K562 (cell line): ENCODE measurements around the gene MAST4. TPM values are rescaled to one million over a fixed set of nuclear protein-coding genes. Genes with fewer than 3 reads are reported as not detected.

ENCODE experiments used
- ATAC-seq: fragments of 200-7000 bp; cut with Tn5 transposase; 3 replicates; pipeline ENCODE4 v1.9.1; 2020; ENCODE audit warnings: moderate library complexity
- BruUV-seq: library from RNA; stranded (reverse); fragments of 400-500 nt; replicated peaks from 2 replicates; lab custom pipeline; 2021; lab: Mats Ljungman, UMichigan
- CTCF ChIA-PET: fragments of 300-600 bp; formaldehyde crosslinking; extraction: SDS; loops from one replicate; lab custom pipeline; 2021; ENCODE audit warnings: low intra/inter-chr PET ratio; lab: Yijun Ruan, JAX
- POLR2A ChIA-PET: fragments of 300-600, 350-650 bp; sonication (Branson Sonifier 250); formaldehyde crosslinking; extraction: SDS; loops from one replicate; lab custom pipeline; 2021; ENCODE audit warnings: antibody characterized with exemption, inconsistent platforms; lab: Yijun Ruan, JAX
- DNase-seq, 4 experiments: peaks; one replicate each; pipeline versions ENCODE4 v3.0.0 to v3.0.0-alpha.2; 2011 to 2018; ENCODE audit warnings: low spot score in 3 of 4, mixed read lengths in 3 of 4; ENCODE audit errors: extremely low read depth in 1 of 4
- FAIRE-seq: peaks from 2 replicates; lab custom pipeline; 2011; peaks lifted over from hg19 to GRCh38; lab: Jason Lieb, UNC
- H2AFZ ChIP-seq: 2 replicates; pipeline ENCODE4 v1.6.0; 2011; ENCODE audit warnings: low read depth, low read length, control low read depth, inconsistent platforms
- H3K27ac ChIP-seq: fragments of 200-600 bp; 3 replicates; pipeline ENCODE4 v1.8.0; 2011; ENCODE audit warnings: low read depth, mild to moderate bottlenecking, control low read depth, inconsistent platforms, low read length, moderate library complexity, mixed read lengths; ENCODE audit errors: extremely low read depth
- H3K27me3 ChIP-seq, 2 experiments: fragments of 300-600 bp in 1 of 2; 2 replicates in 1 of 2; 3 replicates in 1 of 2; pipeline versions ENCODE4 v1.6.0 to v1.8.0; 2011; ENCODE audit warnings: inconsistent platforms in 2 of 2, low read length in 2 of 2, mild to moderate bottlenecking in 1 of 2, mixed read lengths in 1 of 2, moderate library complexity in 1 of 2; ENCODE audit not compliant: control insufficient read depth in 2 of 2, insufficient read depth in 2 of 2
- H3K36me3 ChIP-seq: fragments of 300-600 bp; 3 replicates; pipeline ENCODE4 v1.8.0; 2011; ENCODE audit warnings: mild to moderate bottlenecking, low read length, inconsistent platforms; ENCODE audit not compliant: control insufficient read depth, insufficient read depth
- H3K4me1 ChIP-seq, 2 experiments: fragments of 200-600 bp in 1 of 2; replicated peaks in 1 of 2; 2 replicates in 1 of 2; 3 replicates in 1 of 2; pipeline versions ENCODE4 v1.5.1 to v1.8.0; 2011; ENCODE audit warnings: inconsistent platforms in 2 of 2, low read length in 2 of 2, mild to moderate bottlenecking in 1 of 2, mixed read lengths in 1 of 2, moderate library complexity in 1 of 2; ENCODE audit not compliant: control insufficient read depth in 2 of 2, insufficient read depth in 2 of 2
- H3K4me2 ChIP-seq: 2 replicates; pipeline ENCODE4 v1.6.1; 2011; ENCODE audit warnings: low read length, control low read depth, inconsistent platforms, mixed read lengths; ENCODE audit not compliant: insufficient read depth
- H3K4me3 ChIP-seq: fragments of 200-600 bp; sonication (generic), shearing (Covaris generic); 2 replicates; pipeline ENCODE4 v1.5.1; 2016; ENCODE audit warnings: control low read depth, inconsistent platforms
- H3K79me2 ChIP-seq: fragments of 200-600 bp; 3 replicates; pipeline ENCODE4 v1.8.0; 2011; ENCODE audit warnings: low read length, inconsistent platforms; ENCODE audit not compliant: control insufficient read depth, insufficient read depth
- H3K9ac ChIP-seq, 2 experiments: 2 replicates each; pipeline versions ENCODE4 v1.6.0 to v1.6.1; 2011; ENCODE audit warnings: low read depth in 2 of 2, low read length in 2 of 2, control low read depth in 1 of 2, inconsistent platforms in 1 of 2, mild to moderate bottlenecking in 1 of 2, mixed read lengths in 1 of 2; ENCODE audit not compliant: insufficient read depth in 1 of 2
- H3K9me1 ChIP-seq: one replicate; pipeline ENCODE4 v1.6.0; 2011; ENCODE audit warnings: inconsistent platforms, mild to moderate bottlenecking, low read length, moderate library complexity; ENCODE audit not compliant: control insufficient read depth, insufficient read depth
- H3K9me3 ChIP-seq: replicated peaks from 2 replicates; pipeline ENCODE4 v1.5.1; 2011; ENCODE audit warnings: low read depth, low read length, inconsistent platforms; ENCODE audit not compliant: control insufficient read depth, insufficient read depth
- H4K20me1 ChIP-seq: replicated peaks from 2 replicates; pipeline ENCODE4 v1.6.1; 2011; ENCODE audit warnings: low read length, inconsistent platforms, mixed read lengths; ENCODE audit not compliant: control insufficient read depth, insufficient read depth
- CREB3 ChIP-seq: fragments of 450-650 bp; conservative IDR thresholded peaks from 2 replicates; pipeline ENCODE4 v1.6.1; 2016; ENCODE audit warnings: missing genetic modification characterization, low read depth, mild to moderate bottlenecking, missing compliant biosample characterization, moderate library complexity
- CTBP1 ChIP-seq: fragments of 450-650 bp; IDR thresholded peaks from 2 replicates; pipeline ENCODE4 v1.6.1; 2016; ENCODE audit warnings: borderline replicate concordance
- ETS1 ChIP-seq: conservative IDR thresholded peaks from 2 replicates; pipeline ENCODE4 v1.6.1; 2011; ENCODE audit warnings: low read depth, mild to moderate bottlenecking, low read length; ENCODE audit not compliant: control insufficient read depth
- HDAC3 ChIP-seq: fragments of 450-650 bp; IDR thresholded peaks from 2 replicates; pipeline ENCODE4 v1.6.1; 2018; ENCODE audit warnings: borderline replicate concordance, mild to moderate bottlenecking, moderate library complexity; ENCODE audit not compliant: partially characterized antibody
- HEY1 ChIP-seq: fragments of 250-450 bp; sonication (Bioruptor Pico); IDR thresholded peaks from 2 replicates; pipeline ENCODE4 v1.5.0; 2020; ENCODE audit warnings: mild to moderate bottlenecking, moderate library complexity, borderline replicate concordance
- KDM2B ChIP-seq: fragments of 250-450 bp; sonication (Bioruptor Pico); IDR thresholded peaks from 2 replicates; pipeline ENCODE4 v1.8.0; 2021; ENCODE audit warnings: mild to moderate bottlenecking, moderate library complexity
- MCM7 ChIP-seq, 2 experiments: fragments of 450-650 bp; IDR thresholded peaks; 2 replicates each; pipeline ENCODE4 v1.6.1; 2016 to 2018
- POLR2B ChIP-seq: fragments of 450-650 bp; IDR thresholded peaks from 2 replicates; pipeline ENCODE4 v1.6.1; 2018; ENCODE audit warnings: low read depth; ENCODE audit not compliant: partially characterized antibody
- RBM17 ChIP-seq: fragments of 200-400 bp; formaldehyde crosslinking; IDR thresholded peaks from 2 replicates; pipeline ENCODE4 v1.6.1; 2017; ENCODE audit warnings: low read depth, mild to moderate bottlenecking, low read length, borderline replicate concordance
- RBM22 ChIP-seq: fragments of 200-400 bp; formaldehyde crosslinking; IDR thresholded peaks from 2 replicates; pipeline ENCODE4 v1.6.1; 2018; ENCODE audit warnings: low read length, low read depth; ENCODE audit not compliant: poor library complexity, severe bottlenecking
- RCOR1 ChIP-seq, 2 experiments: IDR thresholded peaks; 2 replicates each; pipeline ENCODE4 v1.6.1; 2012; ENCODE audit warnings: low read depth in 2 of 2, low read length in 2 of 2, borderline replicate concordance in 1 of 2, improper control_type of control experiment in 1 of 2
- SLC30A9 ChIP-seq: fragments of 250-450 bp; sonication (Bioruptor Pico); IDR thresholded peaks from 2 replicates; pipeline ENCODE4 v1.8.0; 2022; ENCODE audit warnings: mild to moderate bottlenecking, moderate library complexity
- SRSF7 ChIP-seq: fragments of 200-400 bp; formaldehyde crosslinking; optimal IDR thresholded peaks from 2 replicates; pipeline ENCODE3; 2017; ENCODE audit warnings: mild to moderate bottlenecking, low read depth, low read length
- TARDBP ChIP-seq: fragments of 450-650 bp; IDR thresholded peaks from 2 replicates; pipeline ENCODE4 v1.6.1; 2016
- TCF7L2 ChIP-seq: fragments of 150-350 bp; IDR thresholded peaks from 2 replicates; pipeline ENCODE4 v1.6.1; 2016; ENCODE audit warnings: low read depth, mild to moderate bottlenecking, low read length, moderate library complexity
- ZFP1 ChIP-seq: fragments of 450-650 bp; formaldehyde crosslinking; IDR thresholded peaks from 2 replicates; pipeline ENCODE4 v1.4.0; 2020; ENCODE audit warnings: mild to moderate bottlenecking, mixed read lengths
- ZNF316 ChIP-seq: fragments of 450-650 bp; IDR thresholded peaks from 2 replicates; pipeline ENCODE4 v1.6.1; 2016
- ZNF41 ChIP-seq: fragments of 250-450 bp; sonication (Bioruptor Pico); conservative IDR thresholded peaks from 2 replicates; pipeline ENCODE4 v1.4.0; 2020; ENCODE audit warnings: mild to moderate bottlenecking
- WGBS: fragments of 100-300 bp; shearing (Covaris generic); methylation state at CpG from one replicate; pipeline ENCODE4 v1.1.6; 2016; ENCODE audit warnings: low coverage, mixed read lengths; ENCODE audit not compliant: insufficient coverage; ENCODE audit errors: missing lambda C conversion rate; 5-methylcytosine and 5-hydroxymethylcytosine counted together
- in situ Hi-C: fragments of 300-500 bp; cut with MboI; formaldehyde crosslinking; loops from 4 replicates; pipeline ENCODE4 v1.15.0; 2018; ENCODE audit warnings: inconsistent platforms, mixed read lengths
- intact Hi-C: fragments of 100-400 bp; cut with micrococcal nuclease; formaldehyde crosslinking; loops from 2 replicates; pipeline ENCODE4 v1.14.2; 2022
- polyA plus RNA-seq, 8 experiments: library from polyadenylated mRNA; depleted of rRNA in 4 of 8; stranded (reverse) in 5 of 8; unstranded in 3 of 8; fragments of >200 nt; fragmentation: Nextera tagmentation in 2 of 8; fragmentation: Illumina TruSeq in 1 of 8; extraction: Ambion mirVana in 2 of 8; extraction: Trizol in 1 of 8; gene quantifications; 2 replicates each; pipeline versions ENCODE4 v1.2.1 to v1.2.3, GENCODE V29; 2011 to 2014; ENCODE audit warnings: inconsistent platforms in 1 of 8, missing spikeins in 1 of 8
- total RNA-seq, 7 experiments: library from RNA; depleted of rRNA in 6 of 7; stranded (reverse); fragments of >200 nt in 6 of 7; fragmentation: Illumina TruSeq in 2 of 7; extraction: Trizol in 2 of 7; gene quantifications; 2 replicates each; pipeline versions ENCODE4 v1.2.1 to v1.2.3, GENCODE V29; 2011 to 2021; ENCODE audit warnings: low replicate concordance in 1 of 7

The MAST4 gene
- total and polyA plus RNA-seq, 9 of the 15 experiments (the other 6 are each of a cell fraction or from before 2014, with no cell fraction given), result 0.88 to 10.1 (median 5.2) TPM

- TF ChIP-seq SRSF7 (no peak), POLR2B (no peak)
Observed at GRCh38 chr5:67051164-67051563, 455.0 kb downstream of the MAST4 start (continued).

GRCh38 chr5:67052034-67052433, 455.8 kb downstream of the MAST4 start:
- in situ Hi-C loops, result no loop called here
- Histone ChIP-seq H4K20me1 (no peaks in the 10 kb centered on the region), H3K27me3 (no peaks in the 10 kb centered on the region), H3K27ac (no peak overlapping the region)
- DNase-seq (no peak), ATAC-seq (no peak)
- WGBS, result 0% methylated on average over 1 of the region's 1 CpG
- POLR2A ChIA-PET, result no interaction called here
- TF ChIP-seq TCF7L2 (no peak), RBM17 (no peak), HEY1 (CRISPR knock-in tag) (no peak), ETS1 (no peak), MCM7 (IDR thresholded peaks at IDR 0.05) (no peak), CTBP1 (no peak), RCOR1 (IDR thresholded peaks at IDR 0.05; ENCODE audit: borderline replicate concordance in 1 of 2, low read depth in 2 of 2, low read length in 2 of 2) (no peak), SLC30A9 (CRISPR knock-in tag) (no peak), TARDBP (no peak), HDAC3 (no peak), RBM22 (no peak), ZNF316 (no peak), ZNF41 (CRISPR knock-in tag) (no peak), CREB3 (tag) (no peak), KDM2B (CRISPR knock-in tag) (no peak), ZFP1 (no peak)
- TF ChIP-seq, all 486 proteins: peak for 0
- CTCF ChIA-PET, result no interaction called here
- no peaks in the 10 kb centered on the region; the same call in 2 of the 3 replicates for H3K36me3 ChIP-seq
- H3K9me1 ChIP-seq, result no peaks in the 10 kb centered on the region
- no TSS peak for BruUV-seq
- H3K4me1 ChIP-seq, result no peaks in the 10 kb centered on the region; a peak in 1 of 5 replicates
- H3K9me3 ChIP-seq, result no peaks in the 10 kb centered on the region
- H3K79me2 ChIP-seq, result no peaks in the 10 kb centered on the region
- no peak overlapping the region for H3K4me2 ChIP-seq
- H2AFZ ChIP-seq, result no peak overlapping the region
- H3K4me3 ChIP-seq, result no peak overlapping the region
- no peak overlapping the region for H3K9ac ChIP-seq
- FAIRE-seq, result no peak
- intact Hi-C loops, result no loop called here
